Stimulated activated CD4-positive, alpha-beta T cell treated with anti-CD3 and anti-CD28 coated beads, Interleukin-4, amount 100 ng/mL, for 1 hour (primary cell): ENCODE measurements around the gene ISCU.
"Not testable (repeated sequence)": the region's sequence is repeated elsewhere in the genome, so short reads cannot be mapped to it uniquely, and the experiment has no call there.

ENCODE experiments used
- DNase-seq: peaks from one replicate; pipeline ENCODE4 v3.0.0-alpha.2; 2020

Gene ISCU

GRCh38 chr12:108547686-108548085, 14.7 kb upstream of the ISCU start:
- DNase-seq, result no peak

GRCh38 chr12:108548954-108549521, 13.4 kb upstream of the ISCU start:
- DNase-seq, result no peak

- DNase-seq, result no peak
Observed at GRCh38 chr12:108551535-108551934, 10.9 kb upstream of the ISCU start.

- DNase-seq, result no peak
Observed at GRCh38 chr12:108553799-108554198, 8.6 kb upstream of the ISCU start.

GRCh38 chr12:108555383-108555782, 7.0 kb upstream of the ISCU start:
- DNase-seq, result not testable (repeated sequence)

GRCh38 chr12:108559007-108559655, 3.3 kb upstream of the ISCU start:
- no peak for DNase-seq

- DNase-seq, result no peak
Observed at GRCh38 chr12:108559748-108560147, 2.6 kb upstream of the ISCU start.

GRCh38 chr12:108560321-108560721, 2.1 kb upstream of the ISCU start:
- DNase-seq, result no peak

GRCh38 chr12:108560752-108561719, 1.4 kb upstream of the ISCU start, which contains the start of gene SART3:
Gene SART3 (minus strand): TSS chr12:108561173. CDS start chr12:108561154, 19 bp downstream.
- peak; percentile 82 for DNase-seq

- no peak for DNase-seq
Observed at GRCh38 chr12:108561852-108562347, 496 bp upstream of the ISCU start.

- DNase-seq, result peak; percentile 85
Observed at GRCh38 chr12:108563136-108563803, 874 bp downstream of the ISCU start.

- no peak for DNase-seq
Observed at GRCh38 chr12:108563804-108564151, 1.4 kb downstream of the ISCU start.

- DNase-seq, result no peak
Observed at GRCh38 chr12:108564724-108565123, 2.3 kb downstream of the ISCU start.

- no peak for DNase-seq
Observed at GRCh38 chr12:108565146-108565545, 2.8 kb downstream of the ISCU start.

GRCh38 chr12:108565976-108566375, 3.6 kb downstream of the ISCU start:
- DNase-seq, result peak; percentile 59

- no peak for DNase-seq
Observed at GRCh38 chr12:108566452-108566851, 4.1 kb downstream of the ISCU start.

- no peak for DNase-seq
Observed at GRCh38 chr12:108567406-108568337, 5.3 kb downstream of the ISCU start.

GRCh38 chr12:108568338-108569154, 6.2 kb downstream of the ISCU start:
- DNase-seq, result peak; percentile 66

- no peak for DNase-seq
Observed at GRCh38 chr12:108570743-108571608, 8.6 kb downstream of the ISCU start.
